SK-N-MC (cell line): ENCODE measurements around the gene CWF19L2.
A peak's percentile ranks its signal among the peaks of the same experiment; 100 is the strongest.
"Not testable (repeated sequence)": the region's sequence is repeated elsewhere in the genome, so short reads cannot be mapped to it uniquely, and the experiment has no call there.

ENCODE experiments used
- DNase-seq: peaks from one replicate; pipeline ENCODE4 v3.0.0-alpha.2; 2011; ENCODE audit warnings: low read depth, low spot score
- H3K27ac ChIP-seq: fragments of 200-600 bp; sonication (generic); 2 replicates; pipeline ENCODE4 v1.5.1; 2016; ENCODE audit warnings: mixed run types
- H3K36me3 ChIP-seq: fragments of 200-600 bp; sonication (generic); 2 replicates; pipeline ENCODE4 v1.6.1; 2017; ENCODE audit warnings: antibody characterized with exemption, low read length, mixed read lengths; ENCODE audit not compliant: insufficient read depth
- H3K4me3 ChIP-seq: fragments of 200-600 bp; sonication (generic); 2 replicates; pipeline ENCODE4 v1.5.1; 2016
- H3K9ac ChIP-seq: fragments of 200-600 bp; sonication (generic); 2 replicates; pipeline ENCODE4 v1.8.0; 2017; ENCODE audit warnings: mixed run types, mixed read lengths; ENCODE audit not compliant: insufficient read length
- H3K9me3 ChIP-seq: fragments of 200-600 bp; sonication (generic); 2 replicates; pipeline ENCODE4 v1.6.1; 2017; ENCODE audit warnings: low read depth, mild to moderate bottlenecking, antibody characterized with exemption, low read length, moderate library complexity, mixed read lengths
- EZH2 ChIP-seq: fragments of 200-600 bp; sonication (generic); IDR thresholded peaks from one replicate; pipeline ENCODE4 v1.6.1; 2017; ENCODE audit warnings: antibody characterized with exemption
- FOXP2 ChIP-seq: optimal IDR thresholded peaks from 2 replicates; pipeline ENCODE3; 2011; ENCODE audit warnings: mild to moderate bottlenecking, moderate library complexity; ENCODE audit not compliant: insufficient read depth; ENCODE audit errors: extremely low read length, control extremely low read depth
- POLR2AphosphoS5 ChIP-seq: IDR thresholded peaks from 2 replicates; pipeline ENCODE4 v1.6.1; 2012; ENCODE audit warnings: mild to moderate bottlenecking, low read depth, low read length, borderline replicate concordance

Gene CWF19L2

GRCh38 chr11:107482234-107482633 is 24.6 kb upstream of the CWF19L2 start:
- no peak overlapping the region for H3K27ac ChIP-seq
- no peak for DNase-seq

GRCh38 chr11:107478922-107479321 is 21.3 kb upstream of the CWF19L2 start:
- Histone ChIP-seq H3K4me3 (no peak overlapping the region), H3K9ac (no peak overlapping the region), H3K9me3 (no peaks in the 10 kb centered on the region), H3K27ac (no peak overlapping the region), H3K36me3 (no peaks in the 10 kb centered on the region)
- TF ChIP-seq EZH2 (no peak), POLR2AphosphoS5 (no peak), FOXP2 (no peak)
- DNase-seq = no peak

More at GRCh38 chr11:107482234-107482633, 24.6 kb upstream of the CWF19L2 start:
- Histone ChIP-seq H3K4me3 (no peak overlapping the region), H3K9ac (no peak overlapping the region), H3K9me3 (no peaks in the 10 kb centered on the region), H3K36me3 (no peaks in the 10 kb centered on the region)
- TF ChIP-seq FOXP2 (no peak), EZH2 (no peak), POLR2AphosphoS5 (no peak)

DNA sequence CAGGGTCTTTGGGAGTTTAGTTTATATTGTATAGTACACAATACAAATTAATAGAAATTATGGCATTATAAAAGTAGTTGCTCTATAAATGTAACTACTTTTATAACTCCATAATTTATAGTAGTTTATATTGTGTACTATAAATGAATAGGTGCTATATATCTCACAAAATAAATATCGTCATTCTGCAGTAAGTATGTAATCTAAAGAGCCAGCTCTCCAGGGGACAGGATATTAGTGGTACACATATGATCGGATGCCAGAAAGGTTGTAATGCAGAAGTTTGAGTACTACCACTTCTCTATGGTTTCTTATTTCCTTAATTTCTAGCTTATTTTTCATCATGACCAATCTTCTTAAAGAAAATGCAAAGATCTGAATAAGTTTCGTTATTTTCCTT is 20.2 kb upstream of the CWF19L2 start:
- Histone ChIP-seq H3K9me3 (no peaks in the 10 kb centered on the region), H3K9ac (no peak overlapping the region), H3K27ac (no peak overlapping the region), H3K36me3 (no peaks in the 10 kb centered on the region), H3K4me3 (no peak overlapping the region)
- no peak for TF ChIP-seq POLR2AphosphoS5
- TF ChIP-seq EZH2 = no peak
- TF ChIP-seq FOXP2 = no peak
- no peak for DNase-seq

DNA sequence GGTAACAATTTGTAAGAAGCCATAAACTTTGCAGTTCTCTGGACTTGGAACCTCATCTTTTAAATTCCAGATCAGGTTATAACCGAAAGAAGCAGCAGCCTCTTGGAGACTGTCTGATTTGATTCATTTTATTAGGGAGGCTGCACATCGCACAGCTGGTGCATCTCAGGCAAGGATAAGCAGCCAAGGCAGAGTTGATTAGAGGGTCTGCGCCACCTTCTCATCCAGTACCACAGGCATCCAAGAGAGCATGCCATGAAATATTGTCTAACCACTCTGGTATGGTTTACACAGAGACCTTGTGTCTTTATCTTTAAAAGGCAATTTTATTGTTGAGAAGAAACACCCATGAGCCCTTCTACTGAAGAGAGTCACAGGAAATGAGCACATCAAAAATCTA is 16.2 kb upstream of the CWF19L2 start:
- TF ChIP-seq FOXP2 (no peak), EZH2 (no peak), POLR2AphosphoS5 (no peak)
- H3K9me3 ChIP-seq = no peaks in the 10 kb centered on the region
- no peak overlapping the region for H3K9ac ChIP-seq
- H3K4me3 ChIP-seq = no peak overlapping the region
- DNase-seq = no peak
- H3K36me3 ChIP-seq = no peaks in the 10 kb centered on the region
- H3K27ac ChIP-seq = no peak overlapping the region

DNA sequence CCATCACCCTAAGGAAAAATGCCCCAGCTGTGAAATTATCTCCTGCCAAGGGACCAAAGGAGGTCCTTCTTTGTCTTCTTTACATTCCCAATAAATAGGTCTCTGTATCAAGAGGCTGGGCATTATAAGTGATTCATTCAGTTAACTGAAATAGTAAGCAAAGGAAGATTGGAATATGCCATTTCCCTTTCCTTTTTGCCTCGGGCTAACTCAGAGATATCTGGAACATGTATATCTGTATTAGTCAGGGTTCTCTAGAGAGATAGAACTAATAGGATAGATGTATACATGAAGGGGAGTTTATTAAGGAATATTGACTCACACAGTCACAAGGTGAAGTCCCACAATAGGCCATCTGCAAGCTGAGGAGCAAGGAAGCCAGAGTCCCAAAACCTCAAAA is 15.3 kb upstream of the CWF19L2 start:
- no peak for TF ChIP-seq FOXP2
- Histone ChIP-seq H3K9me3 (no peaks in the 10 kb centered on the region), H3K9ac (no peak overlapping the region), H3K4me3 (no peak overlapping the region), H3K27ac (no peak overlapping the region), H3K36me3 (no peaks in the 10 kb centered on the region)
- no peak for DNase-seq

GRCh38 chr11:107468596-107468995 is 11.0 kb upstream of the CWF19L2 start:
- H3K4me3 ChIP-seq = no peak overlapping the region
- no peak overlapping the region for H3K9ac ChIP-seq
- no peak overlapping the region for H3K27ac ChIP-seq
- TF ChIP-seq POLR2AphosphoS5 (no peak), EZH2 (no peak), FOXP2 (no peak)
- peak; percentile 28 for DNase-seq
- no peaks in the 10 kb centered on the region for H3K36me3 ChIP-seq
- no peaks in the 10 kb centered on the region for H3K9me3 ChIP-seq

- Histone ChIP-seq H3K27ac (no peak overlapping the region), H3K4me3 (no peak overlapping the region), H3K9ac (no peak overlapping the region), H3K36me3 (no peaks in the 10 kb centered on the region), H3K9me3 (no peaks in the 10 kb centered on the region)
- no peak for DNase-seq
- TF ChIP-seq FOXP2 (no peak), EZH2 (no peak), POLR2AphosphoS5 (no peak)
Measured at GRCh38 chr11:107467696-107468095, 10.1 kb upstream of the CWF19L2 start.

- not testable (repeated sequence) for H3K36me3 ChIP-seq, H3K27ac ChIP-seq, H3K4me3 ChIP-seq, H3K9ac ChIP-seq, DNase-seq, H3K9me3 ChIP-seq
Measured at GRCh38 chr11:107466275-107466866, 8.7 kb upstream of the CWF19L2 start.

GRCh38 chr11:107457205-107457557 is 444 bp downstream of the CWF19L2 start:
- TF ChIP-seq EZH2 (no peak), POLR2AphosphoS5 (no peak), FOXP2 (no peak)
- Histone ChIP-seq H3K9ac (peak overlapping the region; percentile 90), H3K9me3 (no peaks in the 10 kb centered on the region), H3K27ac (peak overlapping the region; percentile 29; the same call in 1 of the 2 replicates), H3K36me3 (peaks cover 21% of the 10 kb centered on the region), H3K4me3 (peak overlapping the region; percentile 81)
- no peak for DNase-seq
